LoVo (cell line): ENCODE results near the gene DRP2.
A peak's percentile ranks its signal among the peaks of the same experiment; 100 is the strongest.
"Not testable (repeated sequence)": the region's sequence is repeated elsewhere in the genome, so short reads cannot be mapped to it uniquely, and the experiment has no call there.

Experiments used
- DNase-seq: peaks from one replicate; pipeline ENCODE4 v3.0.0-alpha.2; 2016; ENCODE audit warnings: low spot score

Gene DRP2, protein sequence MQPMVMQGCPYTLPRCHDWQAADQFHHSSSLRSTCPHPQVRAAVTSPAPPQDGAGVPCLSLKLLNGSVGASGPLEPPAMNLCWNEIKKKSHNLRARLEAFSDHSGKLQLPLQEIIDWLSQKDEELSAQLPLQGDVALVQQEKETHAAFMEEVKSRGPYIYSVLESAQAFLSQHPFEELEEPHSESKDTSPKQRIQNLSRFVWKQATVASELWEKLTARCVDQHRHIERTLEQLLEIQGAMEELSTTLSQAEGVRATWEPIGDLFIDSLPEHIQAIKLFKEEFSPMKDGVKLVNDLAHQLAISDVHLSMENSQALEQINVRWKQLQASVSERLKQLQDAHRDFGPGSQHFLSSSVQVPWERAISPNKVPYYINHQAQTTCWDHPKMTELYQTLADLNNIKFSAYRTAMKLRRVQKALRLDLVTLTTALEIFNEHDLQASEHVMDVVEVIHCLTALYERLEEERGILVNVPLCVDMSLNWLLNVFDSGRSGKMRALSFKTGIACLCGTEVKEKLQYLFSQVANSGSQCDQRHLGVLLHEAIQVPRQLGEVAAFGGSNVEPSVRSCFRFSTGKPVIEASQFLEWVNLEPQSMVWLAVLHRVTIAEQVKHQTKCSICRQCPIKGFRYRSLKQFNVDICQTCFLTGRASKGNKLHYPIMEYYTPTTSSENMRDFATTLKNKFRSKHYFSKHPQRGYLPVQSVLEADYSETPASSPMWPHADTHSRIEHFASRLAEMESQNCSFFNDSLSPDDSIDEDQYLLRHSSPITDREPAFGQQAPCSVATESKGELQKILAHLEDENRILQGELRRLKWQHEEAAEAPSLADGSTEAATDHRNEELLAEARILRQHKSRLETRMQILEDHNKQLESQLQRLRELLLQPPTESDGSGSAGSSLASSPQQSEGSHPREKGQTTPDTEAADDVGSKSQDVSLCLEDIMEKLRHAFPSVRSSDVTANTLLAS

DNA sequence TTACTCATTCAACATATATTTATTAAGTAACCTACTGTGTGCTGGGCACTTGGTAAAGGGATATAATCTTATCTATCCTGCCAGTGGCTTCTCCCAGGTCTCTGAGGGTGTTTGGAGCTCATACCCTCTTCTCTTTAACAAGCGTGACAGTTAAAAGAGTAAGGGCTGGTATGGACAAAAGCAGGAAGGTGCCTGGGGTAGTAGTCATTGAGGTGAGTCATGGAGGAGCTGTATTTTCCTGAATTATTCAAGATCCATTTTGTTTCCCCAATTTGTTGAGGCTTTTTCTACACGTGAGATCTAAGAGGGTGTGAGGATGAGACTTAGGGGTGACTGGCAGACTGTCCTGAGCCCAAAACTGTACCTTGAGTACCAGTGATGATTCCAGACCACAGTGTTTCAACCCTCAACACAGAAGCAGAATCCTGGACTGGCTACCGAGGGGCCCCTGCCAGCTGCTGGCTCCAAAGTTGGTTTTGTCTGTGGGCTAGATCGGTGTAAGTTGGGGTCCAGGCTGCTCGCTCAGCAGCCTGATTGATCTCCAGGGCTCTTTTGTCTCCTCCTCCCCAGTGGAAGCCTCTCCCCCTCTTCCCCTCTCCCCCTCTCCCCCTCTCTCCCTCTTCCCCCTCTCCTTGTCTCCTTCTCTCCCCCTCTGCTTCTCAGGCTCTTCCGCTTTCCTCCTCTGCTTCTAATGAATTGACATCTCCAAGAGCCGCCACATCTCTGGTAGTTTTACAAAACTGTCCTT lies at the start of gene DRP2:
TSS of gene DRP2 (plus strand) at position 671 of the 748 bp plus-strand sequence. CDS start 11,862 bp downstream, outside the sequence.
- DNase-seq: no peak

DNA sequence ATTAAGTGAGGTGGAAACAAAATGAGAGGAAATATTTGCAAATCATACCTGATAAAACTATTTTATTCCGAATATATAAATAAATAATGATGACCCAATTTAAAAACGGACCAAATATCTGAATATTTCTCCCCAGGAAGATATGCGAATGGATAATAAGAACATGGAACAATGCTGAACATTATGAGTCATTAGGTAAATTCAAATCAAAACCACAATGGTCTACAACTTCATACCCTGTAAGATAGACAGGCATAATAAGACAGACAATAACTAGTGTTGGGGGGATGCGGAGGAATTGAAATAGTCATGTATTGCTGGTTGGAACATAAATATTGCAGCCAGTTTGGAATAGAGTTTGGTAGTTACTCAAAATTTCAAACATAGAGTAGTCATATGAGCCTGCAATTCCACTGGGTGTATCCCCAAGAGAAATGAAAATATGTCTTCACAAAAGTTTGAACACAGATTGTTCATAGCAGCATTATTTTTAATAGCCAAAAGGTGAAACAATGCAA lies 47.6 kb upstream of the DRP2 start:
- no peak for DNase-seq

DNA sequence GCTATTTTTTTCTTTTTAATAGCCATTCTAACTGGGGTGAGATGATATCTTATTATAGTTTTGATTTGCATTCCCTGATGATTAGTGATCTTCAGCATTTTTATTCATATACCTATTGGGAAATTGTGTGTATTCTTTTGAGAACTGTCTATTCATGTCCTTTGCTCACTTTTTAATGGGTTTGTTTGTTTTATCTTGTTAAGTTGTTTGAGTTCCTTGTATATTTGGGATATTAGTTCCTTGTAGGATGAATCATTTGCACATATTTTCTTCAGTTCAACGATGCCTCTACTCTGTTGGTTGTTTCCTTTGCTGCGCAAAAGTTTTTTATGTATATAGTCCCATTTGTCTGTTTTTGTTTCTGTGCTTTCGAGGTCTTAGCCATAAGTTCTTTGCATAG lies 43.1 kb upstream of the DRP2 start:
- DNase-seq: no peak

DNA sequence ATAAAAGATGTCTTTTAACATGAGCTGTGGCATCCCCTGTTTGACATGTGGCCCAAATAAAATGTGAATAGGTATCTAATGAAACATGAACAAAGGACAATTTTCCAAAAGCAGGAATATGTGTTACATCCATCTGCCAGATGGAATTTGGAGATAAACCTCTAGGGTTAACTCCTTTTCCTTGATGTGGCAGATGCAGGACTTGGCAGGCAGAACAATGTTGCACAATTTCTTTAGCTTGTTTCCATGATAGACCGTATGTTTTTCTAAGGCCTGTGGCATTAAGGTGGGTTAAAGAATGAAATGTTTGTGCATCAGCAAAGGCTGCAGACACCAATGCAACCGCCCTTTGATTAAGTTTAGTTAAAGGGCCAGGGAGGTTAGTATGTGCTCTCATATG lies 34.7 kb upstream of the DRP2 start:
- not testable (repeated sequence) for DNase-seq

DNA sequence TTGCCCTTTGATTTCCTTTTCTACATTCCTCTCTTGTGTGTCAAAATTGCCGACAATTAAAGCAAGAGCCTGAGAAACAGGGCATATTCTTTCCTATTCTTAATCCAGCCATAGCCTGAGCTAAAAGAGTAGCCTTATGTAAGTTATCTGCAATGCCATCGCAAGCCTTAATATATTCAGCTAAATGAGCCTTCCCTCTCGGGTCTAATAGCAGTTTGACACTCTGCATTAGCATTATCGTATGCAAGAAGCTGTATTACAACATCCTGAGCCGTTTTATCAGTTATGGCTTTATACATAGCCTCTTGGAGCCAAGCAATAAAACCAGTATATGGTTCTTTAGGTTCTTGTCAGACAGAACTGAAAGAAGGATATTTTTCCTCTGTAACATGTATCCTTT lies 31.6 kb upstream of the DRP2 start:
- DNase-seq: not testable (repeated sequence)

DNA sequence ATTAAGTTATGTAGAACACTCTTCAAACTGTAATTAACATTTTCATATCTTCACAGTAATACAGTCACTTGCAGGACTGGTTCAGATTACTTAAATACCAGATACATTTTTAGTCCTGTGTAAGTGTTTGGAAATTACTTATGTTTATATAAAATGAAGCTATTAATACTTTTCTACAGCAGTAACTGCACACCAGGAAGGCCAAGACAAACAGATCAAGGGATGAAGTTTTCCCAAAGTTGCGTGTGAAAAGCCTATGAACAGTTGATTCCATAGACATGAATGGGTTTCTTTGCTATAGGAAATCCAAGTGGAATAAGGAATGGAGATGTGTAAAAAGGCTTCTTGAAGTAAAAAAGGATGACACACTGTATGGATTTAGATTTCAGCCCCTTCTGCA lies 28.9 kb upstream of the DRP2 start:
- DNase-seq: no peak

DNA sequence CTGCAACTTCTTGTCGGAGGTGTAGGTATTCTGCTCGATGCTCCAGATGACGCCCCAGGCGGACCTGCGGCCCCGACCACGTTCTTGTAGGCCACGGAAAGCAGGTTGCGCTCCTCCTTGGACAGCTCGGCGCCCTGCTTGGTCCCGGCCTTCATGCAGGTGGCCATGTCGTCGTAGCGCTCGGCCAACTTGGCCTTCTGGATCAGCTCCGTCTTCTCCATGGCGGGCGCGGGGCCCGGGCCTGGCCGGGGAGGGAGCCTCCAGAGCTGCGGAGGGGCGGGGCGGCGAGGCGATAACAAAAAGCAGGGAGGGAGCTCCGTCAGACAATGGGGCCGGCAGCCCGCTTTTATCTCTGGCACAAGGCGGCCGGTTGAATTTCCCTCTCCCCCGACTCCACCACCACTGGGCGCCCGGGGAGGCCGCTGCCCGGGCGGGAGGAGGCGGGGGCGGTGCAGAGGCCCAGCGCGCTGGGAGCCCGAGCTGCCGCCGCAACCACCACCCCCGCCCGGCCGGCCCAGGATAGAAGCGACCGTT lies 28.3 kb upstream of the DRP2 start:
- no peak for DNase-seq

DNA sequence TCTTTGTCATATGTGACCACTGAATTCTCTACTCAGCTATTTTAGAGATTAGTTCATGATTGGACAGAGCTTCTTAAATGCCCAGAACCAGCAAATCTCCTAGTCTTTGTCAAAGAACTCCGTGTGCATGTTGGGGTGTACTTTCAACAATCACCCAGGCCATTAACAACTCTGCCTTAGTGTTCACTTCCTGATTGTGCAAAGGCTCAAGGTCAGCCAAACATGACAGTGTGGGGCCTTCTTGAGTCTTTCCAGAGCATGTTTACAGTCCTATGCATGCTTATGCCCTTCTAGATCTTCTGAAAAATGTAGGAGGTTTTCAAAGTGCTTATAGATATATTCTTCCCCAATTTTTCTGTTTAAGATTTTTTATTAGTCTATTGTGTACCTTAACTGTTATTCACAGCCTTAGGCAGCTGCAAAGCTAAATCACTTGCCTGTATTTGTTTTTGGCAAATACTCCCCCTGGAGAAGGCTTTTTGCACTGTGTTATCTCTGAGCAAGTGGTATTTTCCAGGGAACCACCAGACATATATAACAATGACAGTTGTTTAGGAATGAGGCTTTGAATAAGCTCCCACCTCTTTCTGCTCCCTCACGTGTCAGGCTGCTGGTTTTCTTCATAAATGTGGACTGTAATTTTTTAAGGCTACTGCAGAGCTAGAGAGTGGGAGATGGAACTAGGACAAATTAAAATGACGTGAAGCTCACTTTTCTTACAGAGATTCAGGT lies 24.0 kb upstream of the DRP2 start:
- no peak for DNase-seq

DNA sequence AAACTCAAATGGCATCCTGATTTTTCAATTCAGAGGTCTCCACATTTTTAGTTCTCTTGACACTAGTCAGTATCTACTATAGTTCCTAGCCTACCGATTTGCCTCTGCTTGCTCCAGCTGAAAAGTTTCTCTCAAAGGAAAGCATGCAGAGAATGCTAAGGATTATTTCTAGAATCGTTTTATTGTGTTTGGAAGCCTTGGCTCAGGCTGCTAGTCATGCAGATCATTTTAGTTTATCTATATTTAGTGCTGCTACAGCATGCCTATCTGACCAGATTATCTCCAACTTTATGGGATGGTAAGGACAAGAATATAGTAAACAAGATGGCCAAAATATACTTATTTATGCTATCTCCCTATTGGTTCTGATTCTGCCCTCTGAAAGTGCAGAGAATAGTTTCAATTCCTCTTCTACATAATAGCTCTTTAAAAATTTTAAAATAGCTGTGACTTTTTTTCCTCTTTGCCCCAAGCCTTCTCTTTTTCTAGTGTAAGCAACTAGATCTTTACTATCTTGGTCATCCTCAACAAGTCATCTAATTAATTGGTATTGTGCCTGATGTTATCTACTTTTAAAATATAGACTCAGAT lies 15.7 kb upstream of the DRP2 start:
- no peak for DNase-seq

DNA sequence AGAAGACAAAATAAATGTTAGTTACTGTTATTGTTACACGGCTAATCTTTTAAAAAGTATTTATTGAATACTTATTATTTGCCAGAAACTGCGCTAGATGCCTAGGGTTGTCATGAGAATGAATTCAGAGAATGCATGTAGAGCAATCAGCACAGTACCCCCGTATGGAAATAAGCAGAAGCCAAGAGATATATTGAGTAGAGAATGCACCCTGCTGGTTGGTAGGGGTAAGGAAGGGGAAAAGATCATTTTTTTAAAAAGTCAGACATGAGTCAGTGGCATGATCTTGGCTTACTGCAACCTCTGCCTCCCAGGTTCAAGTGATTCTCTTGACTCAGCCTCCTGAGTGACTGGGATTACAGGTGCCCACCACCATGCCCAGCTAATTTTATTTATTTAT lies 13.1 kb upstream of the DRP2 start:
- DNase-seq: peak; percentile 0

DNA sequence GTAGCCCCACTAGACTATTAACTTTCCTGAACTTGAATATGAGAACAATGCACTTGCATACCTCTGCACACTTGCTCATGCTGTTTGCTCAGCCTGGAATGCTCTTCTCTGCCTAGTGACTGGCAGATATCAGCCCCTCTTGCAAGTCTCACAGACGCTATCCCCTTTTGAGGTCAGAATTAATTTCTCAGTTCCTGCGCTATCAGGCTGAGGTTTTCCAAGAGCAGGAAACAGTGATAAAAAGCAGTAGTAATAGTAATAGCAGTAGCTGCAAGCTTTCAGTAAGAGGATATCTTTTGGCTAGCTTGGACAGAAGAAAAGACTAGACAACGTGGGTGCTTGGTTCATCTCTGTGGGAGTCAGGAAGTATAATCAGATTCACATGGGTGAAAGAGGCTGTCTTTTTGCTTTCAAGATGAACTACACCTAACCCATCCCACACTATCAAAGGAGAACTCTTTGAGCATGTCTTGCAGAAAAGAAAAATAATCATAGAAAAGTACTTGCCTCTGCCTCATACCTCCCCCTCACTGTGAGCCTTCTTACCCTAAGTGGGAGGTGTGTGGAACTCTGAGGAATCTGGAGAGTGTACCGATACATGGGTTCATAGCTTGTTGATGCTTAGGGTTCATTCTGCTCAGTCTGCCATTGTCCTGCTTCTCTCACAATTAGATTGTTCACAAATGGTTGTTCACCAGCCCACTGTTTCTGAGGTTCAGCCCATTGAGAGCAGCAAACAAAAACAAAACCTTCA lies 11.3 kb upstream of the DRP2 start:
- DNase-seq: no peak

DNA sequence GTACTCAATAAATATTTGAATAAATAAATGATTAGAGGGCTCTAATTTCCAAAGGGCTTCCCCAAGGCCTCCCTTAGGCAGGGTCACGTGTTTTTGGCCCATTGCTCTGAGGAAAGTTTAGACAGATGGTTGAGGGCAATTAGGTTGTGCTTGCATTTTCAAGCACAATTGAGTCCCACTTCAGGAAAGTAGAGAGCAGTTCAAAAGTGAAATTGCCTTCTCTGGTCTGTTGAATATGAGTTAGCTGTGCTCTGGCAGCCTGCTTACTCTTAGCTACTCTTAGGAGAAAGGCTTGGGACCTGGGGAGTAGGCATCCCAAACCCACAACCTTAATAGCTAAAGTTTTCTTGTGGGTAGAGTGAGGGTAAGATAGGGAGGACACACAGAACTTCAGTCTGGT lies 9.0 kb upstream of the DRP2 start:
- no peak for DNase-seq

DNA sequence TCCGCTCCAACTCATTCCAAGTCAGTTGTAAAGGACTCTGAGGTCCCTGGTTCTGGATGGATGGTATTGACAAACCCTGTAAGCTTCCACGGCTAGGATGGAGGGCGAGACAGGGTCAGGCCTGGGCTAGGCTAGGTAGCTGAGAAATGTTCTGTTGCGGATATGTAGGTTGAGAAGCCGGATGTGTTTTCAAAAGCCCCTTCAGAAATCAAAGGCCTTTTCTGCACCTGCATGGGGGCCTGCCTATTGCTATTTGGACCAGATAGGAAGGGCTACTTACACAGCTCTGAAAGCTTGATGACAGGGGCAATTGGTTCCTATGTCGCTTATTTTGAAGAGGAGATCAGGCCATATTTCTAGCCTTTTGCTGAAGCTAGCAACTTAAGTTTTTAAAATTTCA lies 1.9 kb upstream of the DRP2 start:
- no peak for DNase-seq

DNA sequence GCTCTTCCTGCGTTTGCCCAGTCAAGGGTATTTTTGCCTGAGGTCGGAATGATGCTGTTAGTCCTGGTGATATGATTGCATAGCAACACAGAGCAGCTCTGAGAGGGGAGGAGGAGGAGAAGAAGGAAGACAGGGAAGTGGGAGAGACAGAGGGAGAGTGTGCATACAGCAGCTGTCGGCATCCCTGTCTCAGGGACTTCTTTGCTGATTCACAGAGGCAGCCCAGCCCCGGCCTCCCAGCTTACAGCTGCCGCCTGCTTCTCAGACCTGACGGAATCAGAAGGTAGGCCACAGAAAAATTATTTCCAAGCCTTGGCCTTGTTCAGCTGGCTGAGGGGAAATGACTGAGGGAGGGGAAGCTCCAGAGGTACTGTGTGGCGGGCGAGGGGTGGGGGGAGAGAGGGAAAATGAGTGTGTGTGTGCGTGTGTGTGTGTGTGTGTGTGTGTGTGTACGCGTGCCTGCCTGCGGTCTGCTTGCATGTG lies 319 bp downstream of the DRP2 start:
- DNase-seq: no peak

DNA sequence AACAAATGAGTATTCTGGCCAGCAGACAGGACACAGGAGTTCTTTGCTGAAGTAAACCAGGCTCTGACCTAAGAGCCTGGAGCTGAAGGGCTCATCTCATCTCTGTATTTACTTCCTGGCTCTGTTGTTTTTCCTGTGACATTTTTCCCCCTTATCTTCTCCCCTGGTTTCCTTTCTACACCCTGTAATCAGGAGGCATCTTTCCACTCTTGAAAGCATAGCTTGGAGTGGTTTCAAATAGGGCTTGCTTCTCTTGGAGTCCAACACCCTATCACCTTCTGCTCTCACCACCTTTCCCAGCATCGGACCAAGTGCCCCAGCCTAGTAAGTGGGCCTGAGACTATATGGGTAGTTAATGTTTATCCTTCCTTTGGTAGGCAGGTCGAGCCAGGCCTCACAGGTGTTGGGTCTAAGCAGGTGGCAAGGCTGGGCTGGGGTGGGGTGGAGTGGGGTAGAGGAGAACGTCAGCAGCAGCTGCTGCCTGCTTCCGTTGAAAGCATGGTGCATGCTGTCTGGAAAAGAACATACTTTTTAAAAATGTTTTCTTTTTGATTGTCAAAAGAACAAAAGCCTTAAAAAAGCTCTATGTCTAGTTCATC lies 1.2 kb downstream of the DRP2 start:
- no peak for DNase-seq

DNA sequence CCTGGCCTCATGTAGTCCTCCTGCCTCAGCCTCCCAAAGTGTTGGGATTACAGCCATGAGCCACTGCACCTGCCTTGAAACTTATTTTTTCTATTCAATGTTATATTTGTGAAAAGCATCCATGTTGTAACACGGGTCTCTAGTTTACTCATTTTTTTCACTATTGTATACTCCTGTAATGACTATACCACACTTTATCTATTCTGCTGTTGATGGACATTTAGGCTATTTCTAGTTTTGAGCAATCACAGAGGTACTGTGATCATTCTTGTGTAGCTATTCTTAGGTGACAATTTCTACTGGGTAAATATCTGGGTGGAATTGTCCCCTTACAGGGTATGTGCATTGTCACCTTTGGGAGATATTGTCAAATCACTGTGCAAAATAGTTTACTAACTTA lies 3.6 kb downstream of the DRP2 start:
- DNase-seq: no peak

DNA sequence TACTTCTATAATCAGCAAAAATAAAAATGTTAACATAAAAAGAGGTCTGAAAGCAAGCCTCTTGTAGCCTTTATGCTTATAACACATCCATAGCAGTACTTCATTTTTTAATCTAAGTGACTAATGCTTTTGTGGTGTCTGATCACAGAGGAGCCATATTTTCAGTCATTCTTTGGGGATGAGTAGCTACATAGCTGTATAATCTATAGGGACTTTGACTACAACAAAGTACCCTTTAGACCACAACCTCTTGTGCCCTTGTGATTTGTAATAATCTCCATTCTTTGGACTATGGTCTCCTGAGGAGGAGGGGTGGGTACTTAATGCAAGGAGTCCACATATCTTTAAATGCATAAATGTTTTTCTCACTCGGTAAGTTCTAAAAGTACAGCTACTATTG lies 9.6 kb downstream of the DRP2 start:
- no peak for DNase-seq

DNA sequence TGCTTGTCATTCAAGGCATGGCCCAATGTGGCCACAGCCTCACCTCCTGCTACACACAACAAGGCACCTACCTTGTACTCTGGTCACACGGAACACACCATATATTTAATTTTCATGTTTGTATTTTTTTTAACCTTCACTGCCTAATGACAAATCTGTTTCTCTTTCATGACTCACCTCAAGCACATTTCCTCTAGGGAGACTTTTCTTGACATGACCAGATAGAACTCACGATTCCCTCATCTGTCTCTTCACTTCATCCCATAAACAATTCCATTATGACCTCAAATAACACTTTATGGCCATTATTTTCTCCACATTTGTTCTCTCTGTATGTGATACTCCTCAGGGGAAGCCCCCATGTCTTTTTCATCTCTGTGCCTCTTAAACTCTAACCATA lies 11.1 kb downstream of the DRP2 start:
- DNase-seq: no peak

DNA sequence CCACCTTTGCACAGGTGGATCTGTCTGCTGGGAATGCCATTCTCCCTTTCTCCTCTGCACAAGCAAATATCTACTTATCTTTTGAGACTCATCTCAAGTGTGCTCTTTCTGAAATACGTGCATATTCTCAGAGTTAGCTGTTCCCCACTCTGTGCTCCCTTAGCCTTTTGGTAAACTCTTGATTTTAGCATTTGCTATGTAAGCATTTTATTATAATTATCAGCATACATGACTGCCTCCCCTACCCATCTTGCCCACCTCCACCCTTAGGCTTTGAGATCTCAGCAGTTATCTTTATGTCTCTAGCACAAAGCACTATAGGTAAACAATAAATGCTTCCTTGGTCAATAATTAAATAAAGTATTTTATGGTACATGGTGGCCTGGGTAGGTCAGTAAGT lies 11.5 kb downstream of the DRP2 start:
- DNase-seq: no peak
